HuH-7.5 (cell line): ENCODE measurements around the gene SLC24A4.
A peak's percentile ranks its signal among the peaks of the same experiment; 100 is the strongest.

ENCODE experiments used
- DNase-seq: peaks from one replicate; pipeline ENCODE4 v3.0.0; 2011; ENCODE audit warnings: low spot score

The SLC24A4 gene

DNA sequence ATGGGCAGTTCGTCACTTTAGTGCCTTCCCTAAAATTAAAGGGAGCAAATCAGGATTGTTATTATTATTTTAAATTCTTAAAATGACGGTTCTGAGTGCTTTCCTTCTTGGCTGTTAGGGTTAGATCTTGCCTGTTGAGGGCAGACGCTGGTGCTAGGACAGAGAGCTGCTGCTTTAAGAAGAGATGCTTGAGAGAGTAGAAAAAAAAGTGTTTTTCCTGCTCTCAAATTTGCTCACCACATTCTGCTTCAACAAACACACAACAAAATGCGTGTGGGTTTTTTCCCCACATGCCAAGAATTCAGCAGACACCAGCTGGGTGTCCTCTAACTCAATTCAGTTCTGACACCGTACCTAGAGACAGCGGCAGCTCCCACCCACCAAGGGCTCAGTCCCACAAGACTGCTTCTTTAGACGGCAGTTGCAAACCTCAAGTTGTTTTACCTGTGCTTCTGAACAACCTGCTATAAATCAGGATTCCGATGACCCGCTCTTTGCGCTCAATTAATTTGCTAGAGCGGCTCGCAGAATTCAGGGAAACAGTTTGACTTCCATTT is 114.8 kb downstream of the SLC24A4 start:
- DNase-seq: no peak

DNA sequence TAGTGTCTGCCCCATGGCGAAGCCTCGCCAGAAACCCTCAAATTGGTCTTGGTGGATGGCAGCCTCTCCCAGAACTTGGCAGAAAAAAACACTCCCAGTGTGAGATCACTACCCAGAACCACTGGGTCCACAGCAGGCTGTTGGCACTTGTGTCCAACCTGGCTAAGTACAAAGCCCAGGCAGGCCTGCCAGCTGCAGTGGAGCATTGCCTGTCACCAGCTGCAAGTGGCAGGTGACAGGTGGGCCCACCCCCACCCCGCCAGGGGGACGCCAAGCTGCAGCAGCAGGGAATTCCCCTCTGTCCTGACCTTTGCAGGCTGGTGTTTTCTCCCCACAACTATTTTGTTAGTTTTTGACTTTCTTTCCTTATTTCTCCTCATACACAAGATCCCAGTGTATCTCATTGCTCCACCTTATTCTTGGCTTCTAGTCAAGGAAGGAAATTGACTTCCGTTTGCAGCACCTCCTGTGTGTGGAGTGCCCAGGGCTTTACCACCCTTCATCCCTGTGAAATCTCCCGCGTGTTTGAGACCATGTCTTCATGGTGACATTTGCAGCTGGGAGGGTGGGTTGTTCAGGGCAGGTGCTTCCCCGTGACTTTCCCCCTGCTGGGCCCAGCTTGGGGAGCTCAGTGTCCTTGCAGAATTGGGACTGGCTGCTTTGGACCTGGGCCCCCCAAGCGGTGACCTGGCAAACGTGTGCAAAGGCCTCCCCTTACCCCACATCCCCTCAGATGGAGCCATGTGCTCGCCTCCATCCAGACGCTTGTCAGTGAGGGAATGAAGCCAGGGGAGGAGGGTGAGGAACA is 116.8 kb downstream of the SLC24A4 start:
- no peak for DNase-seq

DNA sequence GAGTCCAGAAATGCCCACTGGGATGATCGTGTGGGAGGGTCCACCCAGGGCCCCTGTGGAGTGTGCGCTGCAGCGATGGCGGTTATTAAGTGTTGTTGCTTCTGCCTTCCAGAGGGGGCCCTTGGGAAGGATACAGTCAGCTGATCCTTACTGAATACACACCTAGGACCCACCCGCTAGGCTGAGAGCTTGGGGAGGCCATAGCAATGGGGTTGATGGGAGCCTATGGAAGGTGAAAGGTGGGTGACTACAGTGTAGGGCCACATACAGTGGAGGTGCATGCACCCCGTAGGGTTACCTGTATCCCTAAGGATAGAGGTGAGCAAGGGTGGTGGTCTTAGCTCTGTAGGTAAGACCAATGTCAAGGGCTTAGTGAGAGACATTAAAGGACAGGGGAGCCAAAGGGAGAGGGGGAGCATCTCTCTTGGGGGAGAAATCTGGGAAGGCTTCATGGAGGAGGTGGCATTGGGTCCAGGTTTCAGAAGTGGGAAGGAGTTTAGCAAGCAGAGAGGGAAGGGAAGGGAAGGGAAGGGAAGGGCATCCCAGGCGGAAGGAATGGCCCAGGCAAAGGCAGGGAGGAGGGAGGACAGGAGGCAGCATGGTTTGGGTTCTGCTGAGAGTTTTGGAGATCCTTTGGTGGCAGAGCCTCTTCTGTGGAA is 117.5 kb downstream of the SLC24A4 start:
- DNase-seq: no peak

DNA sequence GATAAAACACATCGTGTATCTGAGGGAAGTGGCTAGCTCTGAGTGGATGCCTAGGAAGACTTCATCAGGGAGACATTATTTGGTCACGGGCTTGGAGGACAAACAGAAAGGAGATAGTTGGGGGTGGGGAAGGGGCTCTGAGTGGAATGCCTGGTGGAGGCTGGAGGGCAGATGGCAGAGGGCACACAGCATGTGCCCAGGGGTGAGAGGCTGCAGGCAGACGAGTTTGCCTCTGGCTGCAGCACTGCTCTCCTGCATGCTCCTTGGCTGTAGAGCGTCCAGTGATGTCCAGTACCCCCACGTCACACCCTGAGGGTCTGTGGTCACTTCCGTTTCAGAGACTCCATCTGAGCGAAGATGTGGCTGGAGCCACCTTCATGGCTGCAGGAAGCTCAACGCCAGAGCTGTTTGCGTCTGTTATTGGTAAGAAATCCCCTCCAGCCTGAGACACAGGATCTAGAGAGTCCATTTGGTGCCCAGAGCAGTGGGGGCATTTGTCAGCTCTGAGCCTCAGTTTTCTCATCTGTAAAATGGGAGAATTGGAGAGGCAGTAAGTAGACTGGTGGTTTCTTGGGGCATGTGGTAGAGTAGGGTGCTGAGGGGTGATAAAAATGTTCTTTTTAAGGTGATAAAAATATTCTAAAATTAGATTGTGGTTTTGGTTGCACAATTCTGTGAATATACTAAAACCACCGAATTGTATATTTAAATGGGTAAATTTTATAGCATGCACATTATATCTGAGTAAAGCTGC is 119.0 kb downstream of the SLC24A4 start:
- DNase-seq: no peak

DNA sequence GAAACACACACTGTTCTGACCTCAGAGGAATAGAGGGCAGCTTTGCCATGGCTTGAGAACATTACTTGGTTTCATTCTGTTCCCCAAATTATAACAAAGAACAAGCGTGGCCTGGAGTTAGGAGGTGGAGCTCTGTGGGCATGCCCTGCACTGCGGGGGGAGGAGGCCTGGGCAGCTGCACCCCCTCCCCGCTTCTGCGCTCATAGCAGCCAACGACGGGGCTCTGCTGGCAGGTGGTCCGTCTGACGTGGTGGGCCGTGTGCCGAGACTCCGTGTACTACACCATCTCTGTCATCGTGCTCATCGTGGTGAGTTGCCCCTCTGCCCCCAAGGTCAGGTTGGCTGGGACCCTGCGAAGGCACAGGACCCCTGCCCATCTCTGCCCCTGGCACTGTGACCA is 120.2 kb downstream of the SLC24A4 start:
- no peak for DNase-seq

DNA sequence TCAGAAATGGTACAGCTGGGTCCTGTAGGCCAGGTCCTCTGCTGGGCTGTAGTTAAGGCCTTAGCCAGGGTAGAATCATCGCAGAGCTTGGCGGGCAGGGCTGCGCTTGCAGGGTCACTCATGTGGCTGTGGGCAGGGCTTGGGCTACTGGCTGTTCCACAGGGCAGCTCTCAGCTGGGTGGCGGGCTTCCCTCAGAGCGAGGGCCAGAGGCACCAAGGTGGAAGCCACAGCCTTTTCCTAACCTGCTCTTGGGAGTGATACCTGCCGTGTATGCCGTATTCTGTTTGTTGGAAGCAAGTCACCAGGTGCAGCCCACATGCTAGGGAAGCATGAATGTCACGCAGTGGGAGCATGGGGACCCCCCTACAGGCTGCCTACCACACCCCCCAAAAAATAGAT is 120.8 kb downstream of the SLC24A4 start:
- no peak for DNase-seq

DNA sequence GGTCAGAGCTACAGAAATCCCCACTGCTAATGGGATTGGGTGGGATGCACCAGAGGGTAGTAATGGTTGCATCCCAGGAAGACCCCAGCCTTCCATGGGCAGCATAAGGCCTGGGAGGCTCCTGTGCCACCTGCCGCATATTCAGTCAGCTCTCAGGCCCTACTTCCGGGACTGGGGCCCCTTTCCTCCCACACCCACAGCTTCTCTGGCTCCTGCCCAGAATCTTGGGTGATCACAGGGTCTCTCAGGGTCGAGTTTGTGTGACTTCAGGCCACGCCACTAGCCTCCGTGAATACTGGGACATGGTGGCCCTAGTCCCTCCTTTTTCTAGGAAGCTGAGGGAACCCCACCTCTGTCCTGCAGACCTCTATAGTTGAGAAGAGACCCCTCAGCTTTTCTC is 123.8 kb downstream of the SLC24A4 start:
- no peak for DNase-seq

DNA sequence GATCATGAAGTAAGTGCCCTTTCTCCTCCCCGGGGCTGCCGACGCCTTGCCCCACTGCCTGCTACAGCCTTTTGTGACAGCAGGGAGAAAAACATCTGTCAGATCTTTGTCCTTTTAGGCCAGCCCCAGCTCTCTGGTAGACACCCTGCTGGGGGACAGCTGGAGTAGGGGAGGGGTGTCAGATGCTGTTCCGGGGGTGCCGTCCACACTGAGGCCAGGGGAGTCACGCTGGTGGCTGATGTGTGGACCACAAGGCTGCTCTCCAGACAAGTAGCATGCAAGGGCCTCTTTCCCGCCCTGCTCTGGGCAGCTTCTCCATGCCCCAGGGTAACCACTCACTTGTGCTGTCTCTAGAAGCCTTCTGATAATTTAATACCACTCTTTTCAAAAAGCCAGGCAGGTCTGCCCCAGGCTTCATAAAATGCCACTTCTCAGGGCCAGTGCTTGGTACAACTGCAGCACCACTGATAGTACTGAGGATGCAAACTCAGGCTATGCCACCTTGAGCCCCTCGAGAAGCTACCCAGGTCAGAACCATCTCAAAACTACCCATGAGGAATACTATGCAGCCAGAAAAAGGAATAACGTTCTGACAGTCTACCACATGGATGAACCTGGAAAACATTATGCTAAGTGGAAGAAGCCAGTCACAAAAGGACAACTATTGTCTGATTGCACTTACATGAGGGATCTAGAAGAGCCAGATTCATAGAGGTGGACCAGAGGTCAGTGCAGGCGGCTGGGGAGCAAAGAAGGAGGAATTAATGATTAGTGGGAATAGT is 124.6 kb downstream of the SLC24A4 start:
- DNase-seq: no peak

DNA sequence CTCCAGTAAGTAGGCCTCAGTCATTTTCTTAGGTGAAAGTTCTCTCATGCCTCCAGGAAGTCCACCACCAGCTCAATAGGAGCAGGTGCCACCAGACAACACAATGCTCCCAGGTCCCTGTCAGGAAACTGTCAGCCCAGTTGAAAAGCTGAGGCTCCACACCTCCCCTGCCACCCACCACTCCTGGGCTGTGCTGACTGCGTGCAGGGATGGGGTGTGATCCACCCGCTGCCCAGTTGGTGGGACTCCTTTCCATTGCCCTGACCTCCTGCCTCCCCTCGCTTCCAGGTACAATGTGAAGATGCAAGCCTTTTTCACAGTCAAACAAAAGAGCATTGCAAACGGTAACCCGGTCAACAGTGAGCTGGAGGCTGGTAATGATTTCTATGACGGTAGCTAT is 125.8 kb downstream of the SLC24A4 start:
- DNase-seq: no peak

DNA sequence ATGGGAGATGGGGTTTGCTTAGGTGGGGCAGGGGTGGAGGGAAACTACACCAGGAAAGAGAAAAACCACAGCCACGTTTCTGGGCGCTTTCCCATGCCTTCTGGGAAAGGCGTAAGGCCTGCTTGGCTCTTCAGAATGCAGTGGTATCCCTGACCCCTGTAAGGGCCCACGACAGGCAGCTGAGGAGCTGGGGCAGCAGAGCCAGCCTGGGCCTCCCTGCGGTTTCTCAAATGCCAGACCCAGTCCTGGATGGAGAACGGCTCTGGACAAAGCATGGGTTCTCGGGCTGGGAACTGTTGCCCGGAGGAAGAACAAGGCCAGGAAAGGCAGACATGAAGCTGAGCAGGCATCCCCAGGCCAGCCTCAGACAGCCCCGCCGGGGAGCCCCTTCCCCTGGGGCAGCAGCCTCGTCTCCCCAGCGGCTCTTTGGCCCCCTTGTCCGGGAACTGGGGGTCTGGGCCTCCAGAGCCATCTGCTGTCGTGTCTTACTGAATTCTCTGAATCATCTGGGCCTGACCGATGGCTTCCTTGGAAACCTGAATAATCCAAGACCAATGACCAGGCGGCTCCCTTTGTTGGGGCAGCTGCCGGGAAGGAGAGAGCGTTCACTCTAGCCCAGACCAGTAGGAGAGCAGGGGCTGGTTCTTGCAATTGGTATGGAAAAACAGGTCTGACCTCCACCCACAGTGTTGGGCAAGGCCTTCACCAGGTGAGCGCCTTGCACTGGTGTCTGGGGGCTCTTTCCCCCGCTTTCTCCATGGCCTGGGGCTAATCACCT is 126.6 kb downstream of the SLC24A4 start:
- no peak for DNase-seq

DNA sequence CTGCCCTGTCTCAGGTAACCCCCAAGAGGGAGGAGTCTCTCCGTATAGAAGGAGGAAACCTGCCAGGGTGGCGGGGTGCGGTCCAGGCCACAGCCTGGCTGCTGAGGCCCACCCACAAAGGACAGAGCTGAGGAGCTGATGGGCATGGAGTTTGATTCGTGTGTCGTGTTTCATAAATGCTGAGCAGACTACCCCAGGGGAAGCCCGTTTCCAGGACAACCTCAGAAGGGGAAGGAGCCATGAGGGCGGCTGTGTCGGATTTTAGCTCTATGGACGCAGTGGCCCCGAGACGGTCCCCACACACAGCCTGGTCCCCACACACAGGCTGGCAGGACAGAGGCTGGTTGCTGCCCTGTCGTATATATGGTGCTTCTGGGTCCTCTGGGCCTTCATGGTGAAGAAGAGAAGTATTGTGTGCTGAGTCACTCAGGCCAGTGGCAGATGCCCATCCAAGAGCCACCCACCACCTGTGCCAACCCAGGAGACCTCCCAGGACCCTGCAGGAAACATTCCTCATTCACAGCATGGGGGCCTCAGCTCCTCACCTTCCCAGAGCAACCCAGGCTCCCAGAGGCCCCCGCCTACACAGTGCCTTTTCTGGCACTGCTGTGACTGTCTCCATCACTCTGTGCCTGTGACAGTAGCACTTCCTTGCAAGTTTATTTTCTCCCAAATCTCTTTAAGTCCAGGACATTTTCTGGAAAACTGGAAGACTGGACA is 127.5 kb downstream of the SLC24A4 start:
- DNase-seq: no peak

DNA sequence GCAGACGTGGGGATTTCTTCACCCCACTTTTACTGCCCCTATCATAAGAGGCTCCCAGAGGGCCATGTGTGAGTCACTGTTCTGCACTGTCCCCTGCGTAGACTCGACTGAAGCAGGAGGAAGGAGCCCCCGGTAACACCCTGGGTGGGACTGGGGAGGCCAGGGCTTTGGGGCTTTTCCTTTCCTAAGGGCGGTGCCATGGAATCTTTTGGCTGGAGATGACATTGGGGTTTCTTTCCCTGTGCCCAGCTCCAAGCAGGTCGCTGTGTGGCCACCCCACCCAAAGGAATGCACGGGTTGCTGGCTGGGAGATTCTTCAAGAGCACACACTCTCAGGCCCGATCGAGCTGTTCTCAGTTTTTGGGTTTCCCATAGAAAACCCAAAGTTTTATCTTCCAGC is 128.3 kb downstream of the SLC24A4 start:
- DNase-seq: no peak

DNA sequence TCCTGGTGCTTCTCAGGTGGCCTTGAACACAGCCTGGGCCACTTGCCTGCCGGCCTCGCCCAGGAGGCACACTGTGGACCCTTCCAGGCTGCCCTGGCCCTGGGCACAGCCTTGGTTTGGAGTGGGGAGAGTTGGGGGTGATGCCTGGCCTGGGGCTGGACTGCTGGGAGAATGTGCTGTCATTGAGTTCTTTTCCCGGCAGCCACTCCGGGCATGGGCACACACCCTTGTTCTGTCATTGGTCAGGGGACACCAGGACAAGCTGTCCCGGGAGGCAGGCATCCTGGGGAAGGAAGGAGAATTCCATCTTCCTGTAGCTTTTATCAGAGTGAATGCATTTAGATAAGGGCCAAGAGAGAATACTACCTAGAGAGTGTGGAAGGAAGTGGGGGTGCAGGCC is 128.8 kb downstream of the SLC24A4 start:
- DNase-seq: no peak

DNA sequence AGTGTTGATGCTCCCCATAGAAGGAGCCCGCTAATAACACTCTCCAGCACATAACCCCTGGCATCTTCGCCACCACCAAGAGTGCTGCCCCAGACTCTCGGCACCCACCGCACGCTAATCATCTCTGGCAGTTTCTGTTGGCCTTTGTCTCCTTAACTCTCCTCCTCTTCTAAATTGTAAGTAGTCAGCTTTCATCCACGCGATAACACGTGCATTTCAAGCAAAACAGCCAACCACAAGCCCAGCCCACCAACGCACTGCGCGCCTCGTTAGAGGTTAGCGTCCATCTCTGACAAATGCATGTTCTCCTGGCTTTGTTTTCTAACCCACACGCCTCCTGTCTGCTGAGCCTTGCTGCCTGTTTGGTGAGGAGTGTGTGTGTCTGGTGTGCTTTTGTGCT is 129.5 kb downstream of the SLC24A4 start:
- no peak for DNase-seq

DNA sequence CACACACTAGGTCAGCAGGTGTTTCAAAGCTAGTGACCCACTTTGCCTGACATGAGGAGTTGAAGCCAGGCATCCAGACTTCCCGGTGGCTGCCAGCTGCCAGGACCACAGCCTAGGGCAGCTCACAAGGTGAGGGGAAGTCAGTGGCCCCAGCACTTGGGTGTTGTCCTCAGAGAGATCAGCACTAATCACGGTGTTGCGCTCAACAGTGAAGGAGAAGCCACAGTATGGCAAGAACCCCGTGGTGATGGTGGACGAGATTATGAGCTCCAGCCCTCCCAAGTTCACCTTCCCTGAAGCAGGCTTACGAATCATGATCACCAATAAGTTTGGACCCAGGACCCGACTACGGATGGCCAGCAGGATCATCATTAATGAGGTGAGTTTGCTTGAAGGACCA is 130.7 kb downstream of the SLC24A4 start:
- DNase-seq: no peak

DNA sequence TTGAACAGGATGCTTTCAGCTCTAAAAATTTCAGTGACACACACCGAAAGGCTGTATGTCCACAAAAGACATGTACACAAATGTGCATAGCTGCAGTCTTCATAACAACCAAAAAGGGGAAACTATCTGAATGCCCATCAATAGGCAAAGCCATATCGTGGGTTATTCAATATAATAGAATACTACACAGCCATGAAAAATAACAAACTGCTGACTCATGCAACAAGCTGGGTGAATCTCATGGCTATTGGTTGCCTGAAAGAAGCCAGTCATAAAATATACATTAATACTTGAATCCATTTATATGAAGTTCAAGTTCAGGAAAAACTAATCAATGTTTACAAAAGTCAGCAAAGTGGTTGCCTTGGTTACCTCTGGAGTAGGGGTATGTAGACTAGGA is 132.3 kb downstream of the SLC24A4 start:
- DNase-seq: no peak

DNA sequence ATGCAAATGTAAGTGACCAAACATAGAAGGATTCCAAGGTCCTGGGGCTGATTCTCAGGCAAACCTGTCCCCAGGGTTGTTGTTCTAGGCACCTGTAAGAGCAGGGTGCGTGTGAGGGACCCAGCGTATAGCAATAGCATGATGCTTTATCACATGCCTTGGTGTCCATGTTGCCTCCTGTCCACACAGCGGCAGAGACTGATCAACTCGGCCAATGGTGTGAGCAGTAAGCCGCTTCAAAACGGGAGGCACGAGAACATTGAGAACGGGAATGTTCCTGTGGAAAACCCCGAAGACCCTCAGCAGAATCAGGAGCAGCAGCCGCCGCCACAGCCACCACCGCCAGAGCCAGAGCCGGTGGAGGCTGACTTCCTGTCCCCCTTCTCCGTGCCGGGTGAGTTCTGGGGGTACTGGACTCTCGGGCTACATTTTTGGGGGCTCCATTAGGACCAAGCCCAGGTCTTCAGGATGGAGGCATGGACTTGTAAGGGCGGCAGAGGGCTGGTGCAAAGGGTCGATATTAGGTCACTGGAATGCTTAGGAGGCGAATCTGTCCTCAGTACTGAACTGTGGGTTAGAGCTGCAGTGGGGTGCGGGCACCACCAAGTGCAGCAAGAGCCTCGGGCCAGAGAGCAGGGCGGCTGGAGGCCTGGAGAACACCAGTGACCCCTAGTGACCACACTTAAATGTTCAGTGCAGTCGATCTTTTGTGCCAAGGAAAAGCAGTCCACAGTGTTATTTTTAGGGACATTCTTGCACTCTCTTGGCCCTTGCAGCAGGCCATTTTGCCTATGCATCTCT is 133.4 kb downstream of the SLC24A4 start:
- peak; percentile 51 for DNase-seq

DNA sequence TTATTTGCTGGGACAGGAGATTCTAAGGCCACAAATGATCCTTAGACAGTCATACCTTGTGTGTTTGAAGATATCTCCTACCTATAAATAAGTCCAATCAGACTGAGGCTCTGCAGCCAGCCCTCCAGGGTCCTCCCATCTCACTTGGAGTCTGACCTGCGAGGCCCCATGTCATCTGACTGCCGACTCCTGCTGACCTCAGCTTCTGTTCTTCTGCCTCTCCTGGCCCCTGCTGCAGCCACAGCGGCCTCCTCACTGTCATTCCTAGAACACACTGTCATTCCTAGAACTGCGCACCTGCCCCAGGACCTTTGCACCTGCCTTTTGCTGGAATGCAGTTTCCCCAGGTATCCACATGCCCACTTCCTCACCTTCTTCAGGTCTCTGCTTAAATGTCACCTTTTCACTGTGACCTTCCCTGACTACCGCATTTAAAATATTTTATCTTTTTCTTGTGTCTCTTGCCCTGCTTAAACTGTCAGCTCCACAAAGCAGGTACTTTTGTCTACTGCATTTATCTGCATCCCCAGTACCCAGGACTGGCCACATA is 134.1 kb downstream of the SLC24A4 start:
- no peak for DNase-seq
